Rectal smooth muscle tissue (tissue), 1 donor: Measurements from ENCODE around the gene TNFSF13B.

Experiments
- H3K27ac ChIP-seq: one replicate; pipeline ENCODE4 v1.7.0; 2013; ENCODE audit warnings: low read depth, low read length, inconsistent platforms
- H3K27me3 ChIP-seq: one replicate; pipeline ENCODE4 v1.7.0; 2013; ENCODE audit warnings: low read length; ENCODE audit not compliant: control insufficient read depth, insufficient read depth
- H3K36me3 ChIP-seq: one replicate; pipeline ENCODE4 v1.7.0; 2013; ENCODE audit warnings: low read length; ENCODE audit not compliant: control insufficient read depth, insufficient read depth
- H3K4me1 ChIP-seq: one replicate; pipeline ENCODE4 v1.7.0; 2013; ENCODE audit warnings: low read length; ENCODE audit not compliant: control insufficient read depth, insufficient read depth
- H3K4me3 ChIP-seq: one replicate; pipeline ENCODE4 v1.7.0; 2013; ENCODE audit warnings: low read length
- H3K9ac ChIP-seq: one replicate; pipeline ENCODE4 v1.7.0; 2013; ENCODE audit warnings: low read length

The TNFSF13B gene

GRCh38 chr13:108269601-108270328, at the start of gene TNFSF13B:
Gene TNFSF13B (plus strand): TSS chr13:108269718. CDS start chr13:108269896, 178 bp downstream.
- Histone ChIP-seq H3K27me3 (no peaks in the 10 kb centered on the region), H3K27ac (peak within 1 kb of the TSS; percentile 12), H3K36me3 (no peaks in the 10 kb centered on the region), H3K4me3 (peak within 1 kb of the TSS; percentile 65), H3K9ac (no peak within 1 kb of the TSS), H3K4me1 (no peaks in the 10 kb centered on the region)

DNA sequence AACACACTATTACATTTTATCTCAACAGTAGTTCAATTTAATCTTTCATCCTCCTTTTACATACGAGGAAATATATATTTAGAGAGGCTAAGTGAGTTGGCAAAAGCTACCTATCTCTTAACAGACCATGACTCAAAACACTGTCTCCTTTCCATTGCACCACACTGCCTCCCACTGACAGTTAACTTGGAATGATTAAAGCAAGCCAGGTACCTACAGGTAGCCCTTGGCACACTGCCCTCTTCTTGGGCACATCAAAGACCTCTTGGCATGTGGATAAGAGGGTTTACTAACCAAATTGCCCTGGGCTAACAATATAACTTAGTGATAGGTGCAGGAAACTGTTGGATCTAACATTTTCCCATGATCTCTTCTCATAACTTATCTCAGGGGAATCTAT, 49.5 kb upstream of the TNFSF13B start:
- peaks cover 20% of the 10 kb centered on the region for H3K4me1 ChIP-seq
- no peaks in the 10 kb centered on the region for H3K27me3 ChIP-seq
- no peaks in the 10 kb centered on the region for H3K36me3 ChIP-seq
- H3K4me3 ChIP-seq, result no peak overlapping the region
- H3K27ac ChIP-seq, result no peak overlapping the region
- H3K9ac ChIP-seq, result no peak overlapping the region

GRCh38 chr13:108223687-108224503, 45.6 kb upstream of the TNFSF13B start:
- H3K27ac ChIP-seq, result no peak overlapping the region
- peaks cover 15% of the 10 kb centered on the region for H3K4me1 ChIP-seq
- no peak overlapping the region for H3K4me3 ChIP-seq
- H3K36me3 ChIP-seq, result no peaks in the 10 kb centered on the region
- H3K9ac ChIP-seq, result no peak overlapping the region
- no peaks in the 10 kb centered on the region for H3K27me3 ChIP-seq

- Histone ChIP-seq H3K27me3 (no peaks in the 10 kb centered on the region), H3K36me3 (no peaks in the 10 kb centered on the region), H3K9ac (no peak overlapping the region), H3K4me3 (no peak overlapping the region), H3K27ac (no peak overlapping the region), H3K4me1 (peaks cover 7% of the 10 kb centered on the region)
Observed at GRCh38 chr13:108225440-108225839, 44.1 kb upstream of the TNFSF13B start.

GRCh38 chr13:108226184-108226583, 43.3 kb upstream of the TNFSF13B start:
- Histone ChIP-seq H3K4me1 (peaks cover 7% of the 10 kb centered on the region), H3K4me3 (no peak overlapping the region), H3K27me3 (no peaks in the 10 kb centered on the region), H3K9ac (no peak overlapping the region), H3K36me3 (no peaks in the 10 kb centered on the region), H3K27ac (no peak overlapping the region)

GRCh38 chr13:108227651-108228272, 41.8 kb upstream of the TNFSF13B start:
- no peaks in the 10 kb centered on the region for H3K27me3 ChIP-seq
- no peak overlapping the region for H3K4me3 ChIP-seq
- peaks cover 7% of the 10 kb centered on the region for H3K4me1 ChIP-seq
- H3K36me3 ChIP-seq, result no peaks in the 10 kb centered on the region
- no peak overlapping the region for H3K9ac ChIP-seq
- H3K27ac ChIP-seq, result no peak overlapping the region

- Histone ChIP-seq H3K4me3 (no peak overlapping the region), H3K9ac (no peak overlapping the region), H3K36me3 (no peaks in the 10 kb centered on the region), H3K27me3 (no peaks in the 10 kb centered on the region), H3K4me1 (no peaks in the 10 kb centered on the region), H3K27ac (no peak overlapping the region)
Observed at GRCh38 chr13:108230377-108230776, 39.1 kb upstream of the TNFSF13B start.

DNA sequence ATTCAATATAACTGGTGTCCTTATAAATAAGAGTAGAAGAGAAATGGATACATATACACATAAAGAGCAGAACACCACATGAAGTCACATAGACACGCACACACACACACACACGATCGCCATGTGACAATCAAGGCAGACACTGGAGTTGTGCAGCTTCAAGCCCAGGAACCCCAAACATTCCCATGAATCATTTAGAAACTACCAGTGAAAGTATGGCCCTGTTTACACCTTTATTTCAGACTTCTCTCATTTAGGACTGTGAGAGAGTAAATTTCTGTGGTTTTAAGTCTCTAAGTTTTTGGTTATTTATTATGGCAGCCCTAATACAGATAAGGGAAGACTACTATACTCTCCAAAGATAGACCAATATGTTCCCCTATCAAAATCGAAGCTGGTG, 20.4 kb upstream of the TNFSF13B start:
- Histone ChIP-seq H3K4me1 (no peaks in the 10 kb centered on the region), H3K27ac (no peak overlapping the region), H3K27me3 (no peaks in the 10 kb centered on the region), H3K9ac (no peak overlapping the region), H3K4me3 (no peak overlapping the region), H3K36me3 (no peaks in the 10 kb centered on the region)

DNA sequence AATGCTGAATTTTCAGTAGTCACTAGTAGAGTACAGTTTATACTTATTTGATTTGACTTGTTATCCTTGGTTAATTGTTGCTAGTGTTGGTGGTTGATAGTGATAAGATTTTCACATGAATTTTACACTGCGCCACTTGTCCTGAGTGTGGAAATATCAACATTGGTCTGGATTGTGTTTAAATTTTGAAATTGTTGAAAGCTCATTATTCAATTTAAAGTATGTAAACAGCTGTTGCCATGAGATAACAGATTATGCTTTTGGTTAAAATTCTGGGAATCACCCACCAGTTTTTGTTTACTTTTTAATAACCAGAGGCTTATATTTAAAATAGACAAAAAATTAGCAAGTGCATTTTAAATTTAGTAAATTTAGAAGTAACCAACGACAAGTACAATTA, 12.3 kb upstream of the TNFSF13B start:
- Histone ChIP-seq H3K27me3 (no peaks in the 10 kb centered on the region), H3K4me3 (no peak overlapping the region), H3K36me3 (no peaks in the 10 kb centered on the region), H3K4me1 (no peaks in the 10 kb centered on the region), H3K9ac (no peak overlapping the region), H3K27ac (no peak overlapping the region)

- no peak overlapping the region for H3K27ac ChIP-seq
- no peaks in the 10 kb centered on the region for H3K27me3 ChIP-seq
- H3K9ac ChIP-seq, result no peak overlapping the region
- no peak overlapping the region for H3K4me3 ChIP-seq
- H3K4me1 ChIP-seq, result no peaks in the 10 kb centered on the region
- H3K36me3 ChIP-seq, result no peaks in the 10 kb centered on the region
Observed at GRCh38 chr13:108263621-108264355, 5.7 kb upstream of the TNFSF13B start.

DNA sequence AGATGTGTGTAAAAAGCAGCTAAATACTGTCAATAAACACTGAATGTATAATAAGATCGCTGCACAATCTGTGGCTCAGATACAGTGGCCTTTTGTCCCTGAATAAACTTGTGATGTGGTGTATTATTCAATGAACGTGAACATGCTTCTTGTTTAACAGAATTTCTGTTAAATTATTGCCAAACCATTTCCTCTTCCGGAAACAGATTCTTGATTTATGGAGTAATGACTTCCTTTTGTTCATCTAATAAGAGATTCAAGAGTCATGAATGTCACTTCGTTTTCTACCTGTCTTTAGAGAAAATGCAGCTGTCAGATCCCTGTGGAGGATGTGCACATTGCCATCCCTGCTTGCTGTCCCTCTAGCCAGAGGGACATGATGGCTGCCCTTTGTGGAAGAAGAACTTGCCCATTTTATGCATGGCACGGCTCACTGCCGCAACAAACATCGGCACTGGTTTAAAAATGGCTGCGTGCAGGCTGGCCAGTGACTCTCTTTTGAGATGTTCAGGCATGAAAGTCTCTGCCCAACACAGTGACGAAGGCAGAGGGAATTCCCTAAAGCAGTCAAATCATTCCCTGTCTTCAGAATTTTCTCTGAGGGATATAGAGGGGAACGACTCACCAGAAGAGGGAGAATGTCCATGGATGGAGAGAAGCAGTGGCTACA, 3.1 kb upstream of the TNFSF13B start:
- Histone ChIP-seq H3K27ac (no peak overlapping the region), H3K4me1 (no peaks in the 10 kb centered on the region), H3K9ac (no peak overlapping the region), H3K36me3 (no peaks in the 10 kb centered on the region), H3K27me3 (no peaks in the 10 kb centered on the region), H3K4me3 (no peak overlapping the region)

- Histone ChIP-seq H3K4me1 (no peaks in the 10 kb centered on the region), H3K4me3 (no peak overlapping the region), H3K9ac (no peak overlapping the region), H3K27ac (no peak overlapping the region), H3K27me3 (no peaks in the 10 kb centered on the region), H3K36me3 (no peaks in the 10 kb centered on the region)
Observed at GRCh38 chr13:108267347-108267746, 2.2 kb upstream of the TNFSF13B start.
